GM12878 (cell line): ENCODE data around the gene PPP3CB. TPM values are rescaled to one million over a fixed set of nuclear protein-coding genes. Genes with fewer than 3 reads are reported as not detected.

ENCODE experiments used
- ATAC-seq: fragments of 200-7000 bp; cut with Tn5 transposase; 3 replicates; pipeline ENCODE4 v1.9.1; 2020; ENCODE audit warnings: mild to moderate bottlenecking, moderate library complexity
- BruUV-seq: library from RNA; stranded (reverse); fragments of 400-500 nt; replicated peaks from 2 replicates; lab custom pipeline; 2021; lab: Mats Ljungman, UMichigan
- CTCF ChIA-PET: fragments of 300-600 bp; sonication (Branson Sonifier 250); formaldehyde crosslinking; extraction: SDS; loops from one replicate; lab custom pipeline; 2021; ENCODE audit warnings: inconsistent platforms; lab: Yijun Ruan, JAX
- POLR2A ChIA-PET: fragments of 350-600 bp; formaldehyde crosslinking; extraction: SDS; loops from one replicate; lab custom pipeline; 2021; ENCODE audit warnings: inconsistent platforms; lab: Charles Lee
- RAD21 ChIA-PET: fragments of 300-600 bp; sonication (Branson Sonifier 250); formaldehyde crosslinking; loops from one replicate; lab custom pipeline; 2023; ENCODE audit warnings: antibody characterized with exemption; ENCODE audit not compliant: unreplicated experiment; lab: Charles Lee
- SMC1A ChIA-PET: fragments of 300-600 bp; sonication (Branson Sonifier 250); formaldehyde crosslinking; loops from one replicate; lab custom pipeline; 2023; ENCODE audit not compliant: unreplicated experiment, uncharacterized antibody; lab: Charles Lee
- DNase-seq: peaks from one replicate; pipeline ENCODE4 v3.0.0-alpha.2; 2011; ENCODE audit warnings: low read depth, low spot score
- FAIRE-seq: peaks from 3 replicates; lab custom pipeline; 2011; peaks lifted over from hg19 to GRCh38; lab: Jason Lieb, UNC
- H2AFZ ChIP-seq: 2 replicates; pipeline ENCODE4 v1.6.0; 2011; ENCODE audit warnings: low read depth, low read length, control low read depth; ENCODE audit not compliant: control insufficient read depth
- H3K27ac ChIP-seq: 2 replicates; pipeline ENCODE4 v1.5.1; 2011; ENCODE audit warnings: control low read depth; ENCODE audit not compliant: control insufficient read depth, insufficient read depth
- H3K27me3 ChIP-seq, 2 experiments: replicated peaks in 1 of 2; 2 replicates each; pipeline versions ENCODE4 v1.6.0 to v1.6.1; 2011; ENCODE audit warnings: low read length in 1 of 2; ENCODE audit not compliant: control insufficient read depth in 2 of 2, insufficient read depth in 2 of 2
- H3K36me3 ChIP-seq, 2 experiments: 2 replicates each; pipeline ENCODE4 v1.5.1; 2011; ENCODE audit warnings: low read length in 1 of 2; ENCODE audit not compliant: control insufficient read depth in 2 of 2, insufficient read depth in 2 of 2
- H3K4me1 ChIP-seq: 2 replicates; pipeline ENCODE4 v1.6.1; 2011; ENCODE audit warnings: mild to moderate bottlenecking, low read length, moderate library complexity, mixed read lengths; ENCODE audit not compliant: control insufficient read depth, insufficient read depth
- H3K4me2 ChIP-seq: 2 replicates; pipeline ENCODE4 v1.6.0; 2011; ENCODE audit warnings: control low read depth; ENCODE audit not compliant: control insufficient read depth, insufficient read depth
- H3K4me3 ChIP-seq: fragments of 200-600 bp; sonication (generic); 2 replicates; pipeline ENCODE4 v1.5.1; 2016
- H3K79me2 ChIP-seq: 2 replicates; pipeline ENCODE4 v1.6.0; 2011; ENCODE audit warnings: low read length; ENCODE audit not compliant: control insufficient read depth, insufficient read depth
- H3K9ac ChIP-seq: 2 replicates; pipeline ENCODE4 v1.8.0; 2011; ENCODE audit warnings: low read length, control low read depth, mixed read lengths; ENCODE audit not compliant: control insufficient read depth, insufficient read depth
- H3K9me3 ChIP-seq: replicated peaks from 3 replicates; pipeline ENCODE4 v1.5.1; 2011; ENCODE audit warnings: mild to moderate bottlenecking, low read length; ENCODE audit not compliant: control insufficient read depth, insufficient read depth
- H4K20me1 ChIP-seq: 2 replicates; pipeline ENCODE4 v1.6.0; 2011; ENCODE audit not compliant: control insufficient read depth, insufficient read depth
- BCL3 ChIP-seq: IDR thresholded peaks from 2 replicates; pipeline ENCODE4 v1.6.1; 2011; ENCODE audit warnings: borderline replicate concordance, low read depth, mild to moderate bottlenecking, moderate library complexity, low read length; ENCODE audit not compliant: insufficient read depth, poor library complexity, severe bottlenecking
- EZH2 ChIP-seq: IDR thresholded peaks from 2 replicates; pipeline ENCODE4 v1.6.1; 2012; ENCODE audit warnings: low read depth, mild to moderate bottlenecking, control low read depth, inconsistent platforms, low read length, borderline replicate concordance; ENCODE audit not compliant: control insufficient read depth
- GABPA ChIP-seq: IDR thresholded peaks from 2 replicates; pipeline ENCODE4 v1.6.1; 2014; ENCODE audit warnings: antibody characterized with exemption, low read depth, mild to moderate bottlenecking, inconsistent platforms
- HCFC1 ChIP-seq: fragments of 150-350 bp; IDR thresholded peaks from 2 replicates; pipeline ENCODE4 v1.6.1; 2014; ENCODE audit warnings: low read length
- HDAC6 ChIP-seq: fragments of 200-600 bp; sonication (generic); IDR thresholded peaks from one replicate; pipeline ENCODE4 v1.8.0; 2017; ENCODE audit warnings: antibody characterized with exemption; ENCODE audit not compliant: unreplicated experiment
- IKZF2 ChIP-seq, 2 experiments: fragments of 450-650 bp; IDR thresholded peaks; 2 replicates each; pipeline ENCODE4 v1.6.1; 2017; ENCODE audit warnings: mild to moderate bottlenecking in 2 of 2, moderate library complexity in 2 of 2
- MYB ChIP-seq: fragments of 150-350 bp; IDR thresholded peaks from 2 replicates; pipeline ENCODE4 v1.6.1; 2014; ENCODE audit warnings: mild to moderate bottlenecking, low read depth, low read length, borderline replicate concordance
- NKRF ChIP-seq: fragments of 450-650 bp; conservative IDR thresholded peaks from 2 replicates; pipeline ENCODE4 v1.6.1; 2017; ENCODE audit warnings: mild to moderate bottlenecking, moderate library complexity
- SMC3 ChIP-seq: IDR thresholded peaks from 2 replicates; pipeline ENCODE4 v1.6.1; 2011; ENCODE audit warnings: low read length, improper control_type of control experiment, borderline replicate concordance
- SP1 ChIP-seq: IDR thresholded peaks from one replicate; pipeline ENCODE4 v1.6.1; 2011; ENCODE audit warnings: low read depth, low read length
- SPI1 ChIP-seq: IDR thresholded peaks from 2 replicates; pipeline ENCODE4 v1.6.1; 2011; ENCODE audit warnings: low read depth, mild to moderate bottlenecking, low read length, moderate library complexity, borderline replicate concordance; ENCODE audit not compliant: insufficient read depth
- ZNF592 ChIP-seq: fragments of 450-650 bp; IDR thresholded peaks from 2 replicates; pipeline ENCODE4 v1.6.1; 2017; ENCODE audit warnings: mild to moderate bottlenecking, moderate library complexity
- WGBS: methylation state at CpG from one replicate; pipeline ENCODE4 v1.1.6; 2016; ENCODE audit warnings: low lambda C conversion rate; ENCODE audit not compliant: insufficient replicate concordance, insufficient coverage; ENCODE audit errors: missing lambda C conversion rate; 5-methylcytosine and 5-hydroxymethylcytosine counted together
- in situ Hi-C: fragments of 300-500 bp; cut with MboI; formaldehyde crosslinking; loops from 9 replicates; pipeline ENCODE4 v1.14.3; 2018; ENCODE audit warnings: mixed read lengths
- intact Hi-C: fragments of 100-400 bp; cut with micrococcal nuclease; formaldehyde crosslinking; loops from one replicate; pipeline ENCODE4 v1.14.2; 2022; ENCODE audit not compliant: unreplicated experiment
- polyA plus RNA-seq, 11 experiments: library from polyadenylated mRNA; depleted of rRNA in 4 of 11; unstranded in 6 of 11; stranded (reverse) in 5 of 11; fragments of >200 nt; fragmentation: Nextera tagmentation in 4 of 11; fragmentation: Illumina TruSeq in 1 of 11; extraction: Ambion mirVana in 4 of 11; extraction: Trizol in 1 of 11; gene quantifications; 1 replicate in 1 of 11; 2 replicates in 10 of 11; pipeline versions ENCODE4 v1.2.1 to v1.2.3, GENCODE V29; 2011 to 2016; ENCODE audit warnings: inconsistent platforms in 2 of 11, missing spikeins in 2 of 11, low read depth in 1 of 11
- total RNA-seq, 4 experiments: library from RNA; depleted of rRNA in 3 of 4; stranded (reverse); fragments of >200 nt in 3 of 4; fragmentation: Illumina TruSeq in 1 of 4; extraction: Trizol in 1 of 4; gene quantifications; 2 replicates each; pipeline versions ENCODE4 v1.2.1 to v1.2.3, GENCODE V29; 2013 to 2021
- TF ChIP-seq, protein P1 (sequence below): fragments of 450-650 bp; IDR thresholded peaks from 2 replicates; pipeline ENCODE4 v1.6.1; 2018; ENCODE audit warnings: mild to moderate bottlenecking, low read depth, moderate library complexity; ENCODE audit not compliant: partially characterized antibody

The PPP3CB gene
- total and polyA plus RNA-seq, 10 of the 15 experiments (the other 5 are each of a cell fraction or from before 2014, with no cell fraction given), result 11.4 to 46.4 (median 19.3) TPM

GRCh38 chr10:73519336-73519735 lies 23.5 kb upstream of the PPP3CB start:
- H3K9ac ChIP-seq, result no peak overlapping the region
- POLR2A ChIA-PET, result interaction anchor here (0.8 to 1.0 kb wide), 2 partner anchors 75 to 253 kb away, joined by 3 read pairs; a partner anchor contains a TSS
- SMC1A ChIA-PET, result interaction anchor here (0.7 to 2.4 kb wide), 2 partner anchors 10 to 293 kb away, joined by 3 to 10 read pairs; no protein-coding TSS in a partner anchor
- 98% methylated on average over 3 of the region's 3 CpGs for WGBS
- no peaks in the 10 kb centered on the region for H3K4me1 ChIP-seq
- H3K36me3 ChIP-seq, result no peaks in the 10 kb centered on the region; a peak in 1 of 4 replicates
- no peaks in the 10 kb centered on the region for H4K20me1 ChIP-seq
- RAD21 ChIA-PET, result no interaction called here
- ATAC-seq (no peak), DNase-seq (no peak), FAIRE-seq (no peak)
- H3K4me2 ChIP-seq, result no peak overlapping the region
- no peak overlapping the region for H3K27ac ChIP-seq
- no peaks in the 10 kb centered on the region for H3K9me3 ChIP-seq
- H3K27me3 ChIP-seq, result no peaks in the 10 kb centered on the region
- H2AFZ ChIP-seq, result no peak overlapping the region
- intact Hi-C loops (no loop called here), in situ Hi-C loops (no loop called here)
- CTCF ChIA-PET, result interaction anchor here (2.2 to 4.5 kb wide), 2 partner anchors 10 to 124 kb away, joined by 6 to 23 read pairs; no protein-coding TSS in a partner anchor
- no peak overlapping the region for H3K4me3 ChIP-seq
- H3K79me2 ChIP-seq, result no peaks in the 10 kb centered on the region
- BruUV-seq, result no TSS peak
- TF ChIP-seq HDAC6 (no peak), HCFC1 (no peak), BCL3 (no peak), SP1 (no peak), EZH2 (no peak), NKRF (no peak), IKZF2 (IDR thresholded peaks at IDR 0.05) (no peak), MYB (no peak), ZNF592 (no peak), SMC3 (no peak), GABPA (no peak), SPI1 (no peak)
- TF ChIP-seq, protein P1, sequence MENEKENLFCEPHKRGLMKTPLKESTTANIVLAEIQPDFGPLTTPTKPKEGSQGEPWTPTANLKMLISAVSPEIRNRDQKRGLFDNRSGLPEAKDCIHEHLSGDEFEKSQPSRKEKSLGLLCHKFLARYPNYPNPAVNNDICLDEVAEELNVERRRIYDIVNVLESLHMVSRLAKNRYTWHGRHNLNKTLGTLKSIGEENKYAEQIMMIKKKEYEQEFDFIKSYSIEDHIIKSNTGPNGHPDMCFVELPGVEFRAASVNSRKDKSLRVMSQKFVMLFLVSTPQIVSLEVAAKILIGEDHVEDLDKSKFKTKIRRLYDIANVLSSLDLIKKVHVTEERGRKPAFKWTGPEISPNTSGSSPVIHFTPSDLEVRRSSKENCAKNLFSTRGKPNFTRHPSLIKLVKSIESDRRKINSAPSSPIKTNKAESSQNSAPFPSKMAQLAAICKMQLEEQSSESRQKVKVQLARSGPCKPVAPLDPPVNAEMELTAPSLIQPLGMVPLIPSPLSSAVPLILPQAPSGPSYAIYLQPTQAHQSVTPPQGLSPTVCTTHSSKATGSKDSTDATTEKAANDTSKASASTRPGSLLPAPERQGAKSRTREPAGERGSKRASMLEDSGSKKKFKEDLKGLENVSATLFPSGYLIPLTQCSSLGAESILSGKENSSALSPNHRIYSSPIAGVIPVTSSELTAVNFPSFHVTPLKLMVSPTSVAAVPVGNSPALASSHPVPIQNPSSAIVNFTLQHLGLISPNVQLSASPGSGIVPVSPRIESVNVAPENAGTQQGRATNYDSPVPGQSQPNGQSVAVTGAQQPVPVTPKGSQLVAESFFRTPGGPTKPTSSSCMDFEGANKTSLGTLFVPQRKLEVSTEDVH, result no peak
